H1 (cell line): ENCODE data around the gene MEN1. TPM values are rescaled to one million over a fixed set of nuclear protein-coding genes. Genes with fewer than 3 reads are reported as not detected.

ENCODE experiments used
- CTCF ChIA-PET: fragments of 300-600 bp; sonication (Branson Sonifier 250); formaldehyde crosslinking; loops from one replicate; lab custom pipeline; 2021; ENCODE audit not compliant: partially characterized antibody; lab: Charles Lee
- POLR2A ChIA-PET: fragments of 300-600 bp; sonication (Branson Sonifier 250); formaldehyde crosslinking; loops from one replicate; lab custom pipeline; 2021; ENCODE audit warnings: inconsistent platforms; ENCODE audit not compliant: partially characterized antibody; lab: Charles Lee
- DNase-seq, 2 experiments: peaks; one replicate each; pipeline versions ENCODE4 v3.0.0 to v3.0.0-alpha.2; 2010 to 2022; ENCODE audit warnings: low spot score in 2 of 2, low read depth in 1 of 2, mixed read lengths in 1 of 2
- FAIRE-seq: peaks from 2 replicates; lab custom pipeline; 2011; peaks lifted over from hg19 to GRCh38; lab: Jason Lieb, UNC
- H2AFZ ChIP-seq: 2 replicates; pipeline ENCODE4 v1.8.1; 2012; ENCODE audit warnings: low read length, inconsistent platforms
- H2AK5ac ChIP-seq: 2 replicates; pipeline ENCODE4 v1.6.1; 2013; ENCODE audit warnings: low read depth, low read length
- H2BK120ac ChIP-seq: replicated peaks from 2 replicates; pipeline ENCODE3; 2013; ENCODE audit warnings: low read depth, low read length, inconsistent platforms
- H2BK12ac ChIP-seq: 2 replicates; pipeline ENCODE4 v1.6.1; 2013; ENCODE audit warnings: low read depth, low read length
- H2BK15ac ChIP-seq: 2 replicates; pipeline ENCODE4 v1.6.1; 2013; ENCODE audit warnings: low read length
- H2BK20ac ChIP-seq: 2 replicates; pipeline ENCODE4 v1.6.1; 2013; ENCODE audit warnings: low read length
- H2BK5ac ChIP-seq: 2 replicates; pipeline ENCODE4 v1.6.1; 2013; ENCODE audit warnings: low read depth, low read length
- H3K14ac ChIP-seq: 2 replicates; pipeline ENCODE4 v1.6.1; 2013; ENCODE audit warnings: inconsistent platforms; ENCODE audit not compliant: insufficient read length
- H3K18ac ChIP-seq: 2 replicates; pipeline ENCODE4 v1.6.1; 2013; ENCODE audit warnings: low read length; ENCODE audit errors: extremely low read depth
- H3K23ac ChIP-seq: 2 replicates; pipeline ENCODE4 v1.6.1; 2013; ENCODE audit warnings: inconsistent platforms; ENCODE audit not compliant: insufficient read length
- H3K23me2 ChIP-seq: 2 replicates; pipeline ENCODE4 v1.6.1; 2013; ENCODE audit warnings: low read depth, low read length
- H3K27ac ChIP-seq: 2 replicates; pipeline ENCODE4 v1.6.1; 2011; ENCODE audit warnings: low read depth, low read length, inconsistent platforms
- H3K27me3 ChIP-seq, 4 experiments: replicated peaks in 1 of 4; 1 replicate in 1 of 4; 2 replicates in 3 of 4; pipeline versions ENCODE4 v1.6.1 to v1.8.1; 2011 to 2013; ENCODE audit warnings: low read length in 3 of 4, mild to moderate bottlenecking in 3 of 4, inconsistent platforms in 2 of 4, mixed read lengths in 2 of 4, moderate library complexity in 1 of 4; ENCODE audit not compliant: control insufficient read depth in 3 of 4, insufficient read depth in 3 of 4; ENCODE audit errors: extremely low read depth in 1 of 4
- H3K36me3 ChIP-seq, 4 experiments: 2 replicates each; pipeline versions ENCODE4 v1.6.1 to v1.8.1; 2011 to 2013; ENCODE audit warnings: mild to moderate bottlenecking in 4 of 4, low read length in 3 of 4, moderate library complexity in 2 of 4, control low read depth in 1 of 4, inconsistent platforms in 1 of 4; ENCODE audit not compliant: insufficient read depth in 4 of 4, control insufficient read depth in 2 of 4
- H3K4ac ChIP-seq: replicated peaks from 2 replicates; pipeline ENCODE3; 2013; ENCODE audit warnings: low read length, low read depth, mixed read lengths, inconsistent platforms; ENCODE audit not compliant: insufficient read length
- H3K4me1 ChIP-seq, 4 experiments: replicated peaks in 1 of 4; 1 replicate in 1 of 4; 2 replicates in 3 of 4; pipeline versions ENCODE4 v1.6.1 to v1.8.1; 2011 to 2013; ENCODE audit warnings: low read length in 3 of 4, inconsistent platforms in 2 of 4, mixed read lengths in 1 of 4; ENCODE audit not compliant: insufficient read depth in 4 of 4, control insufficient read depth in 3 of 4
- H3K4me2 ChIP-seq, 2 experiments: 2 replicates each; pipeline versions ENCODE4 v1.6.1 to v1.8.1; 2011 to 2013; ENCODE audit warnings: low read depth in 2 of 2, low read length in 2 of 2, control low read depth in 1 of 2, inconsistent platforms in 1 of 2, mild to moderate bottlenecking in 1 of 2; ENCODE audit not compliant: insufficient read depth in 1 of 2
- H3K4me3 ChIP-seq, 4 experiments: fragments of 200-600, 300-600 bp in 1 of 4; sonication (generic), shearing (Covaris generic), sonication (Bioruptor Twin) in 1 of 4; 2 replicates each; pipeline versions ENCODE4 v1.5.1 to v1.8.1; 2011 to 2016; ENCODE audit warnings: low read length in 4 of 4, low read depth in 3 of 4, control low read depth in 2 of 4, inconsistent platforms in 2 of 4, mild to moderate bottlenecking in 2 of 4, mixed read lengths in 1 of 4, moderate library complexity in 1 of 4; ENCODE audit not compliant: insufficient read depth in 2 of 4; ENCODE audit errors: extremely low read depth in 1 of 4
- H3K56ac ChIP-seq: replicated peaks from 2 replicates; pipeline ENCODE3; 2013; ENCODE audit warnings: low read depth, mild to moderate bottlenecking, mixed read lengths, low read length, inconsistent platforms; ENCODE audit not compliant: insufficient read length
- H3K79me1 ChIP-seq: 2 replicates; pipeline ENCODE4 v1.6.1; 2013; ENCODE audit warnings: low read depth, low read length, control low read depth
- H3K79me2 ChIP-seq, 2 experiments: 2 replicates each; pipeline versions ENCODE4 v1.6.1 to v1.8.1; 2012 to 2013; ENCODE audit warnings: low read length in 2 of 2, mild to moderate bottlenecking in 2 of 2, inconsistent platforms in 1 of 2; ENCODE audit not compliant: insufficient read depth in 2 of 2, control insufficient read depth in 1 of 2
- H3K9ac ChIP-seq, 4 experiments: replicated peaks in 1 of 4; 1 replicate in 1 of 4; 2 replicates in 3 of 4; pipeline versions ENCODE4 v1.6.1 to v1.8.1; 2011 to 2013; ENCODE audit warnings: low read depth in 3 of 4, low read length in 3 of 4, control low read depth in 2 of 4, mild to moderate bottlenecking in 2 of 4, moderate library complexity in 2 of 4, inconsistent platforms in 1 of 4; ENCODE audit errors: extremely low read depth in 1 of 4
- H3K9me3 ChIP-seq, 2 experiments: 2 replicates each; pipeline versions ENCODE4 v1.6.1 to v1.8.1; 2012 to 2013; ENCODE audit warnings: mild to moderate bottlenecking in 2 of 2, moderate library complexity in 2 of 2, control low read depth in 1 of 2, inconsistent platforms in 1 of 2, low read depth in 1 of 2, low read length in 1 of 2, mixed read lengths in 1 of 2; ENCODE audit not compliant: insufficient read depth in 2 of 2
- H4K20me1 ChIP-seq, 2 experiments: replicated peaks in 1 of 2; 2 replicates each; pipeline versions ENCODE3 to v1.8.1; 2011 to 2013; ENCODE audit warnings: inconsistent platforms in 2 of 2, low read length in 2 of 2, mild to moderate bottlenecking in 1 of 2; ENCODE audit not compliant: insufficient read depth in 2 of 2, control insufficient read depth in 1 of 2
- H4K5ac ChIP-seq: 2 replicates; pipeline ENCODE4 v1.6.1; 2013; ENCODE audit warnings: low read length, low read depth, mixed read lengths, inconsistent platforms; ENCODE audit not compliant: insufficient read length
- H4K8ac ChIP-seq: 2 replicates; pipeline ENCODE4 v1.8.0; 2013; ENCODE audit warnings: mild to moderate bottlenecking, moderate library complexity, low read length, inconsistent platforms; ENCODE audit not compliant: insufficient read depth; ENCODE audit errors: extremely low read depth
- H4K91ac ChIP-seq: replicated peaks from 2 replicates; pipeline ENCODE3; 2013; ENCODE audit warnings: low read length, mixed read lengths, inconsistent platforms; ENCODE audit not compliant: insufficient read length
- EGR1 ChIP-seq: IDR thresholded peaks from 2 replicates; pipeline ENCODE4 v1.6.1; 2011; ENCODE audit warnings: low read depth, low read length, borderline replicate concordance
- RBBP5 ChIP-seq: IDR thresholded peaks from 2 replicates; pipeline ENCODE4 v1.7.1; 2012; ENCODE audit warnings: low read depth, mild to moderate bottlenecking, inconsistent platforms, low read length, moderate library complexity, borderline replicate concordance
- TAF1 ChIP-seq: IDR thresholded peaks from 2 replicates; pipeline ENCODE4 v1.6.1; 2011; ENCODE audit warnings: mild to moderate bottlenecking, low read depth, low read length
- WGBS, 2 experiments: shearing (Covaris generic) in 1 of 2; methylation state at CpG; one replicate each; pipeline versions ENCODE4 v1.1.6 to v1.1.7; 2013 to 2015; ENCODE audit warnings: low lambda C conversion rate in 2 of 2, mixed read lengths in 2 of 2, inconsistent platforms in 1 of 2, low coverage in 1 of 2, missing lambda C conversion rate in 1 of 2; ENCODE audit not compliant: insufficient replicate concordance in 2 of 2, insufficient coverage in 1 of 2, insufficient read length in 1 of 2; ENCODE audit errors: extremely low coverage in 1 of 2, missing lambda C conversion rate in 1 of 2; 5-methylcytosine and 5-hydroxymethylcytosine counted together
- polyA plus RNA-seq, 7 experiments: library from polyadenylated mRNA; depleted of rRNA in 3 of 7; stranded (reverse) in 5 of 7; unstranded in 2 of 7; fragments of >200 nt in 5 of 7; fragments of 200-250 nt in 2 of 7; gene quantifications; 1 replicate in 5 of 7; 2 replicates in 1 of 7; 4 replicates in 1 of 7; pipeline versions ENCODE4 v1.2.1 to v1.2.3, GENCODE V29; 2011 to 2013; ENCODE audit warnings: missing spikeins in 2 of 7, mixed read lengths in 2 of 7
- total RNA-seq: library from RNA; stranded (reverse); fragmentation: NEBNext Ultra II Directional; extraction: Animal tissue kit (Norgen Biotek cat#: 25700); gene quantifications from 2 replicates; pipeline ENCODE4 v1.2.1, GENCODE V29; 2021

MEN1 gene
- total and polyA plus RNA-seq, 2 of the 8 experiments (the other 6 are each of a cell fraction or from before 2014, with no cell fraction given), result 47.2 to 56.3 TPM

DNA sequence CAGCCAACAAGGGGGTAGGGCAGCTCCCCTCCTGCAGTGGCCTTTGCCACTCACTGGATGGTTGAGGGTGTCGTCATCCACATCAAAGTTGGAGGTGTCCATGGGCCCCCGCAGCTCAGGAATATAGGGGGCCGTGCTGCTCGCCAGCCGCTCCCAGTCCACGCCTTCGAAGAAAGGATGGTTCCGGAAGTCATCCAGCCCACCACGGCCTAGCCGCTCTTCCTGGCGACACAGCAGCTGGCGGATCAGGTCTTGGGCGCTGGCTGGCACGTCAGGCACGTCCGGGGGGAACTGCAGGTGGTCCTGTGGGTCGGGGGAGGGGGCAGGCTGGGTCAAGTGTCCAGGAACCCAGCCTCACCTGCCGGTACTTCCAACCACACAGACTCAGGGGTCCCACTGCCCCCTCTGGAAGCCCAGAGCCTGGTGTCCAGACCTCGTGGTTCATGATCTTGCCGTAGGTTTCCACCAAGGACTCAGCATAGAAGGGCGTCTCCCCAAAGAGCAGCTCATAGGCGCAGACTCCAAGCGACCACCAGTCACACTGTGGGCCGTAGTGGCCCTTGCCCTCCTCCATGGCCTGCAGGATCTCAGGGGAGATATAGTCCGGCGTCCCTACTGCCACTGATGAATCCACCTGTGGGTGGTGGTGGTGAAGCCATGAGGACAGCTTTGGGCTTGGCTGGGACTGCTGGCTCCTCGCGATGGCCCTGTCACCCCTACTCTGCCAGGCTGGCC lies 28.4 kb upstream of the MEN1 start:
- Histone ChIP-seq H3K4ac (no peak overlapping the region), H3K79me1 (no peaks in the 10 kb centered on the region), H3K23me2 (peaks cover 5% of the 10 kb centered on the region), H3K4me1 (peaks cover 0 to 23% (median 20%) of the 10 kb centered on the region in 4 experiments; a peak in 6 of 7 replicates), H3K79me2 (peaks cover 0 to under 1% of the 10 kb centered on the region in 2 experiments; a peak in 1 of 4 replicates), H4K91ac (no peak overlapping the region), H4K5ac (no peak overlapping the region), H3K14ac (no peak overlapping the region), H3K18ac (no peak overlapping the region), H3K9ac (no peak overlapping the region), H2AFZ (no peak overlapping the region), H3K27me3 (no peaks in the 10 kb centered on the region), H3K23ac (no peak overlapping the region), H3K9me3 (no peaks in the 10 kb centered on the region), H3K4me2 (no peak overlapping the region), H2BK120ac (no peak overlapping the region), H2BK20ac (no peak overlapping the region), H3K4me3 (no peak overlapping the region), H2BK15ac (no peak overlapping the region), H3K36me3 (peaks cover 6 to 20% (median 12%) of the 10 kb centered on the region in 4 experiments; a peak in 4 of 8 replicates), H3K56ac (no peak overlapping the region), H3K27ac (no peak overlapping the region), H4K20me1 (peaks cover 2 to 5% of the 10 kb centered on the region in 2 experiments), H4K8ac (no peak overlapping the region), H2BK12ac (no peak overlapping the region), H2AK5ac (no peak overlapping the region), H2BK5ac (no peak overlapping the region)
- ChIA-PET CTCF (interaction anchor here (0.6 to 32.3 kb wide), 3 partner anchors 10 to 224 kb away, joined by 3 to 1058 read pairs (median 12); partner anchors contain the start of gene EHD1), POLR2A (interaction anchor here (0.6 to 1.7 kb wide), 2 partner anchors 17 to 74 kb away, joined by 3 to 4 read pairs; no protein-coding TSS in a partner anchor)
- no peak for TF ChIP-seq RBBP5
- TF ChIP-seq TAF1, result no peak
- no peak for TF ChIP-seq EGR1
- no peak for FAIRE-seq
- 89% methylated on average over 25 of the region's 28 CpGs; no CpG with 5 or more reads in 1 of the 2 experiments for WGBS, 2 experiments
- no peak for DNase-seq
